AG09319 (cell line): ENCODE results near the gene MYL5.

Source experiments
- DNase-seq: peaks from one replicate; pipeline ENCODE4 v3.0.0-alpha.2; 2010; ENCODE audit warnings: low read depth; ENCODE audit errors: extremely low read depth
- CTCF ChIP-seq: IDR thresholded peaks from 2 replicates; pipeline ENCODE4 v1.5.1; 2011; ENCODE audit warnings: low read depth, mild to moderate bottlenecking, inconsistent platforms, low read length, moderate library complexity

Gene MYL5

GRCh38 chr4:679629-680028 is 5.3 kb downstream of the MYL5 start:
- no peak for TF ChIP-seq CTCF

DNA sequence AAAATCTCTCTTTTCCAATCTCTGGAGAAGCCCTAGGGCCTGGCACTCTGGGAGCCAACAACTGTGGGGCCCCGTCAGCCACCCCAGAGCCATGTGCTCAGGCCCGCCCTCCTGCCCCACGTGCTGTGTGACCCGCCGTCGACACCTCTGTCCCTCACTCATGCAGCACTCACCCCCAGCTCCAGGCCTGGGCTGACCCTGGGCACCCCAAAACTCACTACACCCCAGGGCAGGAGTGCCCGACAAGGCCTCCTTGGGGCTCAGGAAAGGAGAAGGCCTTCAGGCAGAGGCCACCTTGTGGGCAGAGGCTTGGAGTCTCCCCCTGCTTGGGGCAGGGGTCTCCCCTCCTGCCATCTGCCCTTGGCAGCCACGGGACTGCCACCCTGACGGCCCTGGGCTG is 5.7 kb downstream of the MYL5 start:
- TF ChIP-seq CTCF = no peak
- DNase-seq = no peak

More at GRCh38 chr4:679629-680028, 5.3 kb downstream of the MYL5 start:
- no peak for DNase-seq

GRCh38 chr4:680551-680927 is 6.2 kb downstream of the MYL5 start:
- no peak for DNase-seq
- TF ChIP-seq CTCF = no peak

- no peak for TF ChIP-seq CTCF
- DNase-seq = no peak
These were observed 6.7 kb downstream of the MYL5 start for GRCh38 chr4:680928-681645.

DNA sequence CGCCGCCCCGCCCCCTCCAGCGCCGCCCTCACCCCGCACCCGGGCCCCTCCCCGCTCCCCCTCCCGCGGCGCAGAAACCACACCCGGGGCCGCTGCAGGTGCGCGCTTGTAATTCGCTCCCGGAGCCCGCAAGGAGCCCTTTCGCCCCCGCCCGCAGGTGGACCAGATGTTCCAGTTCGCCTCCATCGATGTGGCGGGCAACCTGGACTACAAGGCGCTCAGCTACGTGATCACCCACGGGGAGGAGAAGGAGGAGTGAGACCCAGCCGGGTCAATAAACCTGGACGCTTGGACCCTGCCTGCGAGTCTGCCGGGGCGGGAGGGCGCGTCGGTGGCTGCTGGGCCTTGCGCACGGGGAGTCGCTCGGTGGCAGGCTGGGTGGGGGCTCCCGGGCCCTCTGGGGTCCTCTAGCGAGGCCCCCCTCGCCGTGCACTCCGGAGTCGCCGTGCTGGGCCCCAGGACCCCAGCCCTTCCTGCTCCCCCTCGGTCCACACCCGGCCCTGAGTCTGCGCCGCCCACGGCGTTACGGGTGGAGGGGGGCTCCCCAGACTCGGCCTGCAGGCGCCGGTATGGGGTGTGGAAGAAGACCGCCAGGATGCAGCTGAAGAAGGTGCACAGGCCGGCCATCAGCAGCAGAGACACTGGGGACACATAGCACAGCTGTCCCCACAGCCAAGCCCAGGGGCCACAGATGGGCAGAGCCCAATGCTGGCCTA is 7.6 kb downstream of the MYL5 start:
- DNase-seq = no peak
- no peak for TF ChIP-seq CTCF

DNA sequence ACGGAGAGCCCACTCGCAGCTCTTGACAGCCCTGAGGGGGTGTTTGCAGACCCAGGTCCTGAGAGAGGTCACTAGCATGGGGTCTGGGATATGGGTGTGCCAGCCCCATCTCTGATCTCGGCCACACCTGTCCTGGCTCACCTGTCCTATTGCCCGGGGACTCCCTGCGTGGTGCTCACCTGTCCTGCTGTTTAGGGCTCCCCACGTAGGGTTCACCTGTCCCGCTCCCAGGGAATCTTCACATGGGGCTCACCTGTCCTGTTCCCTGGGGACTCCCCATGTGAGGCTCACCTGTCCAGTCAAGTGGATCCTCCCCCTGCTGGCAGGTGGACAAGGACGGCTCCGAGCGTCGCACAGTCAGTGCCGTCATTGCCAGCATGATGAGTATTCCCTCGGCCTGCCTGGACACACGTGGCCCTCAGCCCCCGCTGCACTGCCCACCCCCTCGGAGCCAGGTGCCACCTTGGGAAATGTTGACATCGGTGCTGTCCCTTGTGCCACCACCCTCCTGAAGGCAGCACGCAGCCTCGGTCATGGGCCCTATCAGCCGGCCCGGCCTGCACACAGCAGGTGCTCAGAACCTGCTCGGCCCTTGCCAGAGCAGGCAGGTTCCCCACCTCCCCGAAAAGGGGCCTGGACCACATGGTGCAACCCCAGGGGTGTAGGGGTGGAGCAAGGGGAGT is 8.3 kb downstream of the MYL5 start:
- no peak for DNase-seq
- TF ChIP-seq CTCF = no peak
